ENCODE results near the gene CUZD1.
"Not testable (repeated sequence)": the region's sequence is repeated elsewhere in the genome, so short reads cannot be mapped to it uniquely, and the experiment has no call there.

The CUZD1 gene

GRCh38 chr10:122877264-122877663, 31.6 kb upstream of the CUZD1 start:
- no peak for TF ChIP-seq CTCF (conservative IDR thresholded peaks at IDR 0.05; ENCODE audit: low read length)
- H3K4me3 ChIP-seq (ENCODE audit: low read length), result no peak overlapping the region
- DNase-seq (ENCODE audit: low read depth), result no peak

- no peak for TF ChIP-seq CTCF (conservative IDR thresholded peaks at IDR 0.05; ENCODE audit: low read length)
- H3K4me3 ChIP-seq (ENCODE audit: low read length), result no peak overlapping the region
- no peak for DNase-seq (ENCODE audit: low read depth)
Measured at GRCh38 chr10:122876467-122876855, 30.8 kb upstream of the CUZD1 start.

GRCh38 chr10:122875843-122876466, 30.3 kb upstream of the CUZD1 start:
- TF ChIP-seq CTCF (conservative IDR thresholded peaks at IDR 0.05; ENCODE audit: low read length), result no peak
- DNase-seq (ENCODE audit: low read depth), result no peak
- H3K4me3 ChIP-seq (ENCODE audit: low read length), result no peak overlapping the region

GRCh38 chr10:122871947-122872346, 26.3 kb upstream of the CUZD1 start:
- not testable (repeated sequence) for DNase-seq (ENCODE audit: low read depth); H3K4me3 ChIP-seq (ENCODE audit: low read length)

- H3K4me3 ChIP-seq (ENCODE audit: low read length); DNase-seq (ENCODE audit: low read depth): not testable (repeated sequence)
Measured at GRCh38 chr10:122868768-122869167, 23.1 kb upstream of the CUZD1 start.

GRCh38 chr10:122866757-122867482, 21.3 kb upstream of the CUZD1 start:
- peak; percentile 23 for DNase-seq (ENCODE audit: low read depth)

GRCh38 chr10:122864901-122865300, 19.2 kb upstream of the CUZD1 start:
- no peak for TF ChIP-seq CTCF (conservative IDR thresholded peaks at IDR 0.05; ENCODE audit: low read length)
- peak; percentile 56 for DNase-seq (ENCODE audit: low read depth)

More at GRCh38 chr10:122866757-122867482, 21.3 kb upstream of the CUZD1 start:
- not testable (repeated sequence) for H3K4me3 ChIP-seq (ENCODE audit: low read length)

GRCh38 chr10:122864194-122864592, 18.5 kb upstream of the CUZD1 start:
- peak; percentile 18 for DNase-seq (ENCODE audit: low read depth)
- no peak overlapping the region for H3K4me3 ChIP-seq (ENCODE audit: low read length)
- TF ChIP-seq CTCF (conservative IDR thresholded peaks at IDR 0.05; ENCODE audit: low read length), result no peak

More at GRCh38 chr10:122864901-122865300, 19.2 kb upstream of the CUZD1 start:
- H3K4me3 ChIP-seq (ENCODE audit: low read length), result no peak overlapping the region

Measured in AG10803 (cell line).